NT2/D1 (cell line): ENCODE measurements around the gene HMGCLL1.

Source experiments
- SUZ12 ChIP-seq: IDR thresholded peaks from 2 replicates; pipeline ENCODE4 v1.6.1; 2011; ENCODE audit not compliant: insufficient read length, insufficient read depth; ENCODE audit errors: extremely low read depth
- YY1 ChIP-seq: IDR thresholded peaks from 2 replicates; pipeline ENCODE4 v1.6.1; 2011; ENCODE audit not compliant: insufficient read length, insufficient read depth
- ZNF274 ChIP-seq: IDR thresholded peaks from 2 replicates; pipeline ENCODE4 v1.6.1; 2011; ENCODE audit warnings: mild to moderate bottlenecking, low read depth, low read length

- TF ChIP-seq YY1 (no peak), ZNF274 (no peak), SUZ12 (no peak)
These were observed 140.8 kb downstream of the HMGCLL1 start for GRCh38 chr6:55438203-55438602.
